Heart right ventricle (tissue), 16 donors: ENCODE results near the gene CD247. TPM values are rescaled to one million over a fixed set of nuclear protein-coding genes. Genes with fewer than 3 reads are reported as not detected.

Source experiments
- ATAC-seq, 8 donors: fragments of 200-7000 bp; cut with Tn5 transposase; one replicate each; pipeline ENCODE4 v1.9.1; 2020; ENCODE audit warnings: mild to moderate bottlenecking in 8 of 8, moderate library complexity in 8 of 8, moderate number of reproducible peaks in 1 of 8
- DNase-seq, 2 donors: peaks; one replicate each; pipeline ENCODE4 v3.0.0-alpha.2; 2020
- H3K27ac ChIP-seq, 10 donors: fragments of 200-600 bp; sonication (generic) in 2 of 10; one replicate each; pipeline versions ENCODE4 v1.5.0 to v1.8.0; 2020 to 2022; ENCODE audit warnings: mild to moderate bottlenecking in 3 of 10
- H3K27me3 ChIP-seq, 7 donors: fragments of 200-600 bp; one replicate each; pipeline ENCODE4 v1.8.0; 2021 to 2022; ENCODE audit warnings: mild to moderate bottlenecking in 2 of 7
- H3K36me3 ChIP-seq, 9 donors: fragments of 200-600 bp; sonication (generic) in 1 of 9; one replicate each; pipeline versions ENCODE4 v1.5.0 to v1.8.0; 2020 to 2022; ENCODE audit warnings: mild to moderate bottlenecking in 2 of 9
- H3K4me1 ChIP-seq, 9 donors: fragments of 200-600 bp; sonication (generic) in 1 of 9; one replicate each; pipeline versions ENCODE4 v1.5.0 to v1.8.0; 2020 to 2022; ENCODE audit warnings: mild to moderate bottlenecking in 4 of 9
- H3K4me3 ChIP-seq, 10 donors: fragments of 200-600 bp; sonication (generic) in 2 of 10; one replicate each; pipeline versions ENCODE4 v1.5.0 to v1.8.0; 2020 to 2022; ENCODE audit warnings: mild to moderate bottlenecking in 7 of 10, moderate library complexity in 2 of 10
- H3K9me3 ChIP-seq, 11 donors: fragments of 200-600 bp in 10 of 11; sonication (generic) in 2 of 11; one replicate each; pipeline versions ENCODE4 v1.5.0 to v1.8.0; 2013 to 2022; ENCODE audit warnings: mild to moderate bottlenecking in 2 of 11, control low read depth in 1 of 11, moderate library complexity in 1 of 11
- CTCF ChIP-seq, 9 donors: fragments of 200-600 bp; sonication (generic) in 2 of 9; IDR thresholded peaks; one replicate each; pipeline versions ENCODE4 v1.5.0 to v1.8.0; 2021 to 2022; ENCODE audit warnings: antibody characterized with exemption in 9 of 9, mild to moderate bottlenecking in 5 of 9, moderate library complexity in 1 of 9
- WGBS, 2 donors: extraction: QIAGEN DNeasy Blood & Tissue Kit; methylation state at CpG; one replicate each; pipeline ENCODE4 v1.1.7; 2013; ENCODE audit warnings: inconsistent platforms in 1 of 2; 5-methylcytosine and 5-hydroxymethylcytosine counted together
- intact Hi-C, 10 donors: fragments of 100-400 bp; cut with DNase I; formaldehyde crosslinking; loops; one replicate each; pipeline versions ENCODE4 v1.11.1 to v1.14.2; 2022
- polyA plus RNA-seq, 2 donors: library from polyadenylated mRNA; stranded (reverse); fragments of 200-250 nt; gene quantifications; one replicate each; pipeline ENCODE4 v1.2.3, GENCODE V29; 2013
- total RNA-seq, 10 donors: library from RNA; stranded (reverse); fragmentation: NEBNext Ultra II Directional in 3 of 10; extraction: Animal tissue kit (Norgen Biotek cat#: 25700) in 3 of 10; gene quantifications; one replicate each; pipeline versions ENCODE4 v1.2.1 to v1.2.4, GENCODE V29; 2021 to 2023
- donor health status: Arrhythmogenic right ventricular cardiomyopathy.
- donor health status: ischemic (EF 13 %, LVEDD 7.1; RV severe dilation, severe dysfunction).
- donor health status: healthy with polysubstance abuse.
- donor health status: DM: no; HTN: yes; CAD: no.
- donor health status: DM: no; HTN: no; CAD: no.
- donor health status: ischemic (EF 25% LVEDD 6.9; RV normal size, moderate dysfunction).
- donor health status: ischemic (EF 25% LVEDD 5.7; RV mildly dilated, moderate dysfunction).
- donor health status: healthy.
- donor health status: DM: yes; HTN: yes; CAD: no.
- donor health status: Ischemic cardiomyopathy.
- donor health status: ischemic (EF 35%, LVEDD 5.7; RV mildly dilated, moderate dysfunction).
- donor health status: nonischemic (EF 11% LVEDD 7.7; RV severe dilation, severe dysfunction).
- donor health status: DM: yes; HTN: yes; CAD: no.
- donor health status: PGD.
- donor health status: ischemic (EF 29% LVEDD 5.4; RV normal size, mild dysfunction).
- donor health status: nonischemic (EF 23%, LVEDD 6.1; RV moderate dilation, normal function).

Gene CD247
- total and polyA plus RNA-seq, 12 donors, result 0.31 to 6.5 (median 0.66) TPM; not detected in 1

GRCh38 chr1:167425482-167425881, 92.8 kb downstream of the CD247 start:
- H3K27me3 ChIP-seq, result no peaks in the 10 kb centered on the region
- 89 to 90% methylated on average over 7 of the region's 7 CpGs for WGBS, 2 donors
- H3K9me3 ChIP-seq, result no peaks in the 10 kb centered on the region
- no peak overlapping the region for H3K27ac ChIP-seq
- no peak for ATAC-seq
- no peak for TF ChIP-seq CTCF (IDR thresholded peaks at IDR 0.05)
- peaks cover 0 to 20% (median 8%) of the 10 kb centered on the region in 9 donors for H3K4me1 ChIP-seq
- intact Hi-C loops, result no loop called here
- H3K4me3 ChIP-seq, result no peak overlapping the region
- no peak for DNase-seq
- H3K36me3 ChIP-seq, result peaks cover 0 to 24% (median 0%) of the 10 kb centered on the region in 9 donors

- H3K9me3 ChIP-seq, result no peaks in the 10 kb centered on the region
- no peak overlapping the region for H3K27ac ChIP-seq
- ATAC-seq (no peak), DNase-seq (no peak)
- no peak for TF ChIP-seq CTCF (IDR thresholded peaks at IDR 0.05)
- peaks cover 0 to 24% (median 0%) of the 10 kb centered on the region in 9 donors for H3K36me3 ChIP-seq
- intact Hi-C loops, result no loop called here
- 87 to 93% methylated on average over 15 of the region's 15 CpGs for WGBS, 2 donors
- peaks cover 0 to 20% (median 8%) of the 10 kb centered on the region in 9 donors for H3K4me1 ChIP-seq
- H3K4me3 ChIP-seq, result no peak overlapping the region
- no peaks in the 10 kb centered on the region for H3K27me3 ChIP-seq
These were observed 94.4 kb downstream of the CD247 start for GRCh38 chr1:167423684-167424619.

GRCh38 chr1:167420510-167420909, 97.8 kb downstream of the CD247 start:
- H3K4me3 ChIP-seq, result no peak overlapping the region
- intact Hi-C loops, result no loop called here
- H3K27me3 ChIP-seq, result no peaks in the 10 kb centered on the region
- peaks cover 0 to 6% (median 0%) of the 10 kb centered on the region in 9 donors for H3K4me1 ChIP-seq
- DNase-seq (no peak), ATAC-seq (no peak)
- H3K9me3 ChIP-seq, result no peaks in the 10 kb centered on the region
- no peak overlapping the region for H3K27ac ChIP-seq
- peaks cover 0 to 42% (median 5%) of the 10 kb centered on the region in 9 donors for H3K36me3 ChIP-seq
- 30 to 74% methylated on average over 3 of the region's 3 CpGs for WGBS, 2 donors
- TF ChIP-seq CTCF (IDR thresholded peaks at IDR 0.05), result no peak

GRCh38 chr1:167419245-167419644, 99.1 kb downstream of the CD247 start:
- no peak for ATAC-seq
- H3K27ac ChIP-seq, result no peak overlapping the region
- H3K9me3 ChIP-seq, result no peaks in the 10 kb centered on the region
- no peak for TF ChIP-seq CTCF (IDR thresholded peaks at IDR 0.05)
- intact Hi-C loops, result no loop called here
- H3K36me3 ChIP-seq, result peaks cover 0 to 48% (median 5%) of the 10 kb centered on the region in 9 donors
- no peak for DNase-seq
- peaks cover 0 to 6% (median 0%) of the 10 kb centered on the region in 9 donors for H3K4me1 ChIP-seq
- no peaks in the 10 kb centered on the region for H3K27me3 ChIP-seq
- no peak overlapping the region for H3K4me3 ChIP-seq
